Measurements from ENCODE around the gene ASGR1.

GRCh38 chr17:7133424-7133823 is 45.7 kb downstream of the ASGR1 start:
- TF ChIP-seq CTCF (IDR thresholded peaks at IDR 0.05) (peak in 3 of 5 experiments; percentile 11 to 14 (median 13)), POLR2A (IDR thresholded peaks at IDR 0.05) (no peak), EP300 (IDR thresholded peaks at IDR 0.05) (peak in 1 of 2 donors; percentile 26)
